ENCODE measurements around the gene KCNG2. TPM values are rescaled to one million over a fixed set of nuclear protein-coding genes. Genes with fewer than 3 reads are reported as not detected.

Gene KCNG2
- total RNA-seq, 2 donors from 2014 or later: 1.5 TPM; not detected in 1

DNA sequence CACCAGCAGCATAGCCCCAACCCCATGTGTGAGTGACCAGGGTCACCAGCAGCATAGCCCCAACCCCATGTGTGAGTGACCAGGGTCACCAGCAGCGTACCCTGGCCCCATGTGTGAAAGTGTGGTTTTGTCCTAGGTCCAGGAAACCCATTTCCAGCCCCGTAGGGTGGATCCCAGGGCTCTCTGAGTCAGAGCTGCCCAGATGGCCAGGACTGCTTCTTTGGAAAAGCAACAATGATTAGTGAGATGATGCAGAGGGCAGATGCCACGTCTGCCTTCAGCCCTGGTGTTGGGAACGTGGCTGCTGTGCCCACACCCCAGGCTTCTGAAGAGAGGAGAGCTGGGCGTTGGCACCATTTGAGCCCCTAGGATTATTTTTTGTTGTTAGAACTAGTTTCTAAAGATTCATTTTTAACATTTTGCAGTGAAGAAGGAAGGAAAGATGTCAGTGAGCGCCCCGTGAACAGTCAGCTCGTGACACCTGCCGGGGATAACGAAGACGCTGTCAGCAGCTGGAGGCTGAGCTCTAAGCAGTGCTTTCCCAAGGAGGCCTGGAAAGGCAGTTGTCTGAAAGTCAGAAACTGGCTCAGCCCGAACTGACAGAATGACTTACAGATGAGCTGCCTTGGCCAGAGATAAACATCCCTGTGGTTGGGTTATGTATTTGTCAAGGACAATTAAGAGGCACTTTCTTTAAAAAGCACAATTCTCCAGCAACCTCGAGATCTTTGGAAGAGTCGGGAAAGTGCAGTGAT, 32.1 kb upstream of the KCNG2 start:
- H3K27me3 ChIP-seq (replicated peaks; ENCODE audit: insufficient read depth): no peaks in the 10 kb centered on the region
- TF ChIP-seq, protein P1, sequence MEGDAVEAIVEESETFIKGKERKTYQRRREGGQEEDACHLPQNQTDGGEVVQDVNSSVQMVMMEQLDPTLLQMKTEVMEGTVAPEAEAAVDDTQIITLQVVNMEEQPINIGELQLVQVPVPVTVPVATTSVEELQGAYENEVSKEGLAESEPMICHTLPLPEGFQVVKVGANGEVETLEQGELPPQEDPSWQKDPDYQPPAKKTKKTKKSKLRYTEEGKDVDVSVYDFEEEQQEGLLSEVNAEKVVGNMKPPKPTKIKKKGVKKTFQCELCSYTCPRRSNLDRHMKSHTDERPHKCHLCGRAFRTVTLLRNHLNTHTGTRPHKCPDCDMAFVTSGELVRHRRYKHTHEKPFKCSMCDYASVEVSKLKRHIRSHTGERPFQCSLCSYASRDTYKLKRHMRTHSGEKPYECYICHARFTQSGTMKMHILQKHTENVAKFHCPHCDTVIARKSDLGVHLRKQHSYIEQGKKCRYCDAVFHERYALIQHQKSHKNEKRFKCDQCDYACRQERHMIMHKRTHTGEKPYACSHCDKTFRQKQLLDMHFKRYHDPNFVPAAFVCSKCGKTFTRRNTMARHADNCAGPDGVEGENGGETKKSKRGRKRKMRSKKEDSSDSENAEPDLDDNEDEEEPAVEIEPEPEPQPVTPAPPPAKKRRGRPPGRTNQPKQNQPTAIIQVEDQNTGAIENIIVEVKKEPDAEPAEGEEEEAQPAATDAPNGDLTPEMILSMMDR (IDR thresholded peaks at IDR 0.05): no peak
- ATAC-seq (ENCODE audit: insufficient number of reproducible peaks, low FRiP score, low read depth) (no peak), DNase-seq (ENCODE audit: low spot score) (no peak)
- no peak overlapping the region for H3K4me3 ChIP-seq
- no peak overlapping the region for H3K27ac ChIP-seq
- H3K4me1 ChIP-seq (ENCODE audit: control insufficient read depth in 1 of 2, low read depth in 2 of 2): no peaks in the 10 kb centered on the region
- peaks cover 8% of the 10 kb centered on the region for H3K9me3 ChIP-seq
- no peaks in the 10 kb centered on the region for H3K36me3 ChIP-seq

DNA sequence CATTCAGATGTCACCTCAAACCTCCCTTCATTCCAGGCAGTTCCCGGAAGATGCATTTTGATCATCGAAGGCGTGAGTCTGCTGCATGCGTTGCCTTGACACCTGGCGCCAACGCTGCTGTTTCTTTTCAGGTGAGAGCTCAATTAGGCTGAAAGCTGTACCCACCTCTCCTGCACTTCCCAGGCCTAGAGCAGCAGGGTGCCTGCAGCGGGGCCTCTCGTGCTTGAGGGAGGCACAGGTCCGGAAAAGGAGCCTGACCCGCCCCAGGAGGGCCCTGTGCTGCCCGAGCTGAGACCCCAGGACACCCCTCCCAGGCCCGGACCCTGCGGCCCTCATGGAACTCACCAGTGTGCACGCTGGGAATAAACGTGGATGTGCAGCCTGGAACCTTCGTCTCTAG, 31.4 kb upstream of the KCNG2 start:
- DNase-seq (ENCODE audit: low spot score) (no peak), ATAC-seq (ENCODE audit: insufficient number of reproducible peaks, low FRiP score, low read depth) (no peak)
- Histone ChIP-seq H3K36me3 (no peaks in the 10 kb centered on the region), H3K27ac (no peak overlapping the region), H3K9me3 (peaks cover 8% of the 10 kb centered on the region), H3K27me3 (replicated peaks; ENCODE audit: insufficient read depth) (no peaks in the 10 kb centered on the region), H3K4me1 (ENCODE audit: control insufficient read depth in 1 of 2, low read depth in 2 of 2) (no peaks in the 10 kb centered on the region), H3K4me3 (no peak overlapping the region)
- TF ChIP-seq, protein P1 (IDR thresholded peaks at IDR 0.05): no peak

DNA sequence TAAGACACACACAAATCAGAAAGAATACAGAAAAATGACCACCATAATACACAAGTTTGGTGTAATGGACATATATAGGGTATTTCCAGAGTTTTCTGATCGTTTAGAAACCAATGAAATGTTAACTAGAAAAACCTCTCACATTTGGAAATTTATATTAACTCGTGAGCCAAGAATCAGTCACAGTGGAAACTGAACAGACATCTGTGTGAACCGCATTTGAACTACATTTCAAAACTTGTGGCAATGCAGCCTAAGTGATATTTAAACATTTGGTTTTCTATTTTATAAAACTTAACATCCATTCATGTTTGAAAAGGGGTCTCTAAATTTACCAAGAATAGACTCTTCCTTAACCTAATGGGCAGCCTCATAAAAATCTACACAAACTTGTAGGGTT, 29.0 kb upstream of the KCNG2 start:
- TF ChIP-seq, protein P1 (IDR thresholded peaks at IDR 0.05): no peak
- H3K36me3 ChIP-seq: no peaks in the 10 kb centered on the region
- no peak overlapping the region for H3K27ac ChIP-seq
- ATAC-seq (ENCODE audit: insufficient number of reproducible peaks, low FRiP score, low read depth) (no peak), DNase-seq (ENCODE audit: low spot score) (no peak)
- H3K27me3 ChIP-seq (replicated peaks; ENCODE audit: insufficient read depth): no peaks in the 10 kb centered on the region
- H3K4me3 ChIP-seq: no peak overlapping the region
- H3K9me3 ChIP-seq: peaks cover 8% of the 10 kb centered on the region
- no peaks in the 10 kb centered on the region for H3K4me1 ChIP-seq (ENCODE audit: control insufficient read depth in 1 of 2, low read depth in 2 of 2)

DNA sequence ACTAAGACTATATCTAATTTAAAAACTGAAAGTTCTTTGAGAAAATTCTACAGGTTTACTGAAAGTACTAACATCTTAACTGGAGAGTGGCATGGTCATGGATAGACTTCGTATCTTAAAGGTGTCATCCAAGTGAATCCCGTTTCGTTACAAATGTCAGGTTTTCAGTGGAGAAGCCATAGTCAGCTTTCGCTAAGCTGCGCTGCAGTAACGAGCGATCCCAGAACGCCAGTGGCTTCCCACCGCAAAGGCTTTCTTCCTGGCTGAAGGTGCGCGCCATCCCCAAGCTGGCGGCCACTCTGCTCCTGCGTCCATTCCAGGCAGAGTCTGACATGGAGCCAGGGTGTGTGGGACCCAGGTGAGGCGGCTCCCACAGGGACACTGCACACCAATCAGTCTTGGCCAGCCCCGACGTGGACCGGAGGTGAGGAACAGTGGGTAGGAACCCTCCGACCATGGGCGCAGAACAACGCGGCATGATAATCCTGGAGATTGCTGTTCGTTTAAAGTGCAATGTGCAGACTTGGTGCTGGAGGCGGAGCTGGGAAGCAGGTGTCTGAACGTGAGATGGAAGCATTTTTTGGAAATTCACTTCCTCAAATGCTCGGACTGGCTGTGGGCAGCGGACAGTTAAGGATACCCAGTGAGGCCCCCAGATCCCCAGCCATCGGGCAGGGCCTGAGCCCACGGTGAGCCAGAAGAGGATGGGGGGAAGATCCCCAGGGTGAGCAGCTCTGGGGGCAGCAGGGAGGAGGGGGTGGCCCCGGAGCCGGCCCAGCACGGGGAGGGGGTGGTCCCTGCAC, 27.8 kb upstream of the KCNG2 start:
- H3K9me3 ChIP-seq: peaks cover 8% of the 10 kb centered on the region
- DNase-seq (ENCODE audit: low spot score) (no peak), ATAC-seq (ENCODE audit: insufficient number of reproducible peaks, low FRiP score, low read depth) (no peak)
- no peak overlapping the region for H3K27ac ChIP-seq
- H3K4me3 ChIP-seq: no peak overlapping the region
- no peaks in the 10 kb centered on the region for H3K27me3 ChIP-seq (replicated peaks; ENCODE audit: insufficient read depth)
- TF ChIP-seq, protein P1 (IDR thresholded peaks at IDR 0.05): no peak
- no peaks in the 10 kb centered on the region for H3K4me1 ChIP-seq (ENCODE audit: control insufficient read depth in 1 of 2, low read depth in 2 of 2)
- H3K36me3 ChIP-seq: no peaks in the 10 kb centered on the region

DNA sequence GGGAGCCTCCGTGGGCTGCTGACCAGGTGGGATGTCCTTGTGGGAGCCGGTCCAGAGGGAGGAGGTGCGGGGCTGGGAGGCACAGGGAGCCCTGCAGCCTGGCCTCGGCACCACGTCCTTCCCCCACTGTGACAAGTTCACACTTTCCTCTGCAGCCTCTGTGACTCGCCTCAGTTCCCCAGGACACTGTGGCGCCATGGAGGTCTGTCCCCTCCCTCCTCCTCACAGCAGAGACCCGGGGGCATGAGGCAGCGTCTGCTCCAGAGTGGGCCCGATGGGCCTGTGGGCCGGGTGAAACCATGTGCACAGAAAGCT, 27.3 kb upstream of the KCNG2 start:
- no peaks in the 10 kb centered on the region for H3K27me3 ChIP-seq (replicated peaks; ENCODE audit: insufficient read depth)
- H3K4me1 ChIP-seq (ENCODE audit: control insufficient read depth in 1 of 2, low read depth in 2 of 2): no peaks in the 10 kb centered on the region
- no peak for DNase-seq (ENCODE audit: low spot score)
- no peak overlapping the region for H3K27ac ChIP-seq
- no peaks in the 10 kb centered on the region for H3K36me3 ChIP-seq
- no peak for ATAC-seq (ENCODE audit: insufficient number of reproducible peaks, low FRiP score, low read depth)
- no peak overlapping the region for H3K4me3 ChIP-seq
- TF ChIP-seq, protein P1 (IDR thresholded peaks at IDR 0.05): no peak
- peaks cover 8% of the 10 kb centered on the region for H3K9me3 ChIP-seq

All from thoracic aorta (tissue), 2 donors.